A172 (cell line): ENCODE measurements around the gene VWA1. TPM values are rescaled to one million over a fixed set of nuclear protein-coding genes. Genes with fewer than 3 reads are reported as not detected.
"Not testable (repeated sequence)": the region's sequence is repeated elsewhere in the genome, so short reads cannot be mapped to it uniquely, and the experiment has no call there.

Source experiments
- DNase-seq: peaks from one replicate; pipeline ENCODE4 v3.0.0-alpha.2; 2015; ENCODE audit warnings: low spot score
- total RNA-seq: library from RNA; depleted of rRNA; stranded (reverse); fragments of >200 nt; shearing (Covaris generic); gene quantifications from 2 replicates; pipeline ENCODE4 v1.2.3, GENCODE V29; 2014; rRNA removed

The VWA1 gene
- total RNA-seq, 1 experiment from 2014 or later, result 2.0 TPM

DNA sequence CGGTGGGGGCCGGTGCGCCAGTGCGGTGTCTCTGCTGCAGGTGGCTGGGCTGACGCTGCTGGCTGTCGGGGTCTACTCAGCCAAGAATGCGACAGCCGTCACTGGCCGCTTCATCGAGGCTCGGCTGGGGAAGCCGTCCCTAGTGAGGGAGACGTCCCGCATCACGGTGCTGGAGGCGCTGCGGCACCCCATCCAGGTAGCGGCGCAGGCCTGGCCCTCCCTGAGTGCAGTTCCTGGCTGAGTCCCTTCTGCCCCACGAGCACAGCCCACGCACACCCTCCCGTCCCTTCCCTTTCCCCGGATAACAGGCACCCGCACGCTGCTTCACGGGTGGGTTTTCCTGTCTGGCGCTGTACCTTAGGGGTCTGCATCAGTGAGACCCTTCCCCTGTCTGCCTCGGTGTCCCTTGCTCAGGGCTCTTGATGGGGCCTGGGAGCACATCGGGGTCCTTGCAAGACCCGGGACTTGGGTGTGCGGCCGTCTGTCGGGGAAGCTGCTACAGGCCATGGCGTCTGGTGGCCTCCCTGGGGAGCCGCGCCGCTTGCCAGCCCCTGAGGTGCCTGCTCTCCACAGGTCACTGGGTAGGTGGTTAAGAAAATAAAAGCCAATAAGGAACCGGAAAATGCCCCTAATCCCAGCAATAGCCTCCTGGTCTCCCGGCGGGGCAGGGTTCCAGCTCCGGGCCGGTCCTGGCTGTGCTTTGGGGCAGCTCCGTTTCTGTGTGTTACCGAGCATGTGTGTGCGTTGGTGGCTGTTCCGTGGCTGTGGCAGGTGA lies 49.7 kb downstream of the VWA1 start:
- DNase-seq, result not testable (repeated sequence)

DNA sequence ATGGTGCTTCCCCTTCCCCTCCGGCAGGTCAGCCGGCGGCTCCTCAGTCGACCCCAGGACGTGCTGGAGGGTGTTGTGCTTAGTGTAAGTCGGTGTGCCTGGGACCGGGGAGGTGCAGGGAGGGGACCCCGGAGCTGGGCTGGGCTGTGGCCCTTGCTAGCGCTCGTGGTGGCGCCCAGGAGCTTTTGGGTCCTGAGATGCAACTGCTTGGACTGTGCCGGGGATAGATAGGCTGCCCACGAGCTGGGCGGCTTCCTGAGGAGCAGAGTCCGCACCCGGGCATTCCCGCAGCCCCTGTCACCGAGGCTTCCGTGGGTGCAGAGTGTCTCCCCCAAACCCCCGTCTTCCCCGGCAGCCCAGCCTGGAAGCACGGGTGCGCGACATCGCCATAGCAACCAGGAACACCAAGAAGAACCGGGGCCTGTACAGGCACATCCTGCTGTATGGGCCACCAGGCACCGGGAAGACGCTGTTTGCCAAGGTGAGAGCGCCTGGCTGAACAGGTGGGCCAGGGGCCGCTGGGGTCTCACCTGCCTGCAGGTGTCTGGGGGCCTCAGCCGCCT lies 50.3 kb downstream of the VWA1 start:
- not testable (repeated sequence) for DNase-seq

DNA sequence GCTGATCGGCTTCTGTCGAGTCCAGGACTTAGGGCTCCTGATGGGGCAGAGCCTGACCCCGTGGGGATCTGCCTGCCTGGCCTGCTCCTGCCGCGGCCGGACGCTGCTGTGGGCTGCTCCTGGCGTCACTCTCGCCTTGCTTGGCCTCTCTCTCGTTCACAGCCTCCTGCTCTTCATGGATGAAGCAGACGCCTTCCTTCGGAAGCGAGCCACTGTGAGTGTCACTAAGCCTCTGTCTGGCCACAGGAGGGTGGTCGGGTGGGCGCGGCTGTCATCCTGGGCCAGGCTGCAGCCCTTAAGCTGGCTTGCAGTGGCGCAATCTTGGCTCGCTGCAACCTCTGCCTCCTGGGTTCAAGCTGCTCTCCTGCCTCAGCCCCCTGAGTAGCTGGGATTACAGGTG lies 52.2 kb downstream of the VWA1 start:
- DNase-seq, result no peak

DNA sequence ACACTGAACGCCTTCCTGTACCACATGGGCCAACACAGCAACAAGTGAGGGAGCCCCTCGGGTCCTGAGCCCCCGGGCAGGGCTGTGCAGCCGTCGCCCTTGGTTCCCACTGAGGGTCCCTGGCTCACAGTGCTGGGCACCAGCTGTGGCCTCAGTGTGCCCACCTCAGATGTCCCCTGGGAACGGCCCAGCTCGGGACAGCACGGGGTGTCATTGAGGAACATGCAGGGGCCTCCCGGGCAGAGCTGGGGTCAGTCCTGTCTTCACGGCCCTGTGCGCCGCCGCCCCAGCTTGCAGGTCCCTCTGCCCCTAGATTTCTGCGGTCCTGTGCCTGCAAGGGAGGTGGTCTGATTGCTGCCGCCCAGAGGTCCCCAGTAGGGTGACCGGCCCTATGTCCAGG lies 53.7 kb downstream of the VWA1 start:
- no peak for DNase-seq

DNA sequence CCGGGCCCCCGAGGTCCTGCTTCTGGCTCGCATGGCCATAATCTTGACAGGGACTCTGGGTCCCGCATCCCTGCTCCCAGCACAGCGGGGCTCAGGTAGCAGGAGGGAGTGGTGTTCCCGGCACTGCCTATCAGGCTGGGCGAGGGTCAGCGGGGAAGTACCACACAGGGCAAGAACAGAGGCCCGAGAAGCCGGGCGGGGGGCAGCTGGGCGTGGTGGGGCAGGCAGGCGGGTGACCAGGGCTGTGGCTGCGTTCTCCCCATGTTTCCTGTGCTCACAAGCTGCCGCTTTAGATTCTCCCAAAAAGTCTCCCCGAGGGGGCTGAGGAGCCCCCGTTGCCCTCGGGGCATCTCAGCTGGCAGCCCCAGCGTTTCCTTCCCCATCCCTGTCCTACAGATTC lies 54.4 kb downstream of the VWA1 start:
- no peak for DNase-seq

DNA sequence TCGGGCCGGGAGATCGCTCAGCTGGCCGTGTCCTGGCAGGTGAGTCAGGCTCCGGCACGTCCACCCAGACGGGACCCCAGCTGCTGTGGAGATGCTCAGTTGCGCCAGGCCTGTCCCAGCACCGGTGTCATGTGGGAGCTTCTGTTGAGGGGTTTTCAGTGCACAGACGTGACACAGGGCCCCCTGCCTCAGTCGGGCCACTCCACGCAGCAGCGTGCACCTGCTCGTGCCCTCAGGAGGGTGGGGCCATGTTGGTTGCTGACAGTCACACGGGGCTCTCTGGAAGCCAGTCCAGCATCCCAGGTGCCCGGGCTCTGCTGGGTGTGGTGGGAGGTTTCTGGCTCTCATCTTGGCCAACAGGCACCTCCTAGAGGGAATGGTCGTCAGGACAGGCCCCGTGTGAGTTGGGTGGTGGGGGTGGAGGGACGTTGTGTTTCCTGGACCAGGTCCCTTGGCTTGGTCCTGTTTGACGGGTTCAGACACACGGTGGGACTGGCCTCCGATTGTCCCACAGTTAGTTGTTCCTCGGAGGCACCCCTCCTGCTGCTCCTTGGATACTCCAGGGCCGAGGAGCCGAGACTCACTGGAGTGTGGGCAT lies 55.2 kb downstream of the VWA1 start:
- DNase-seq, result no peak

DNA sequence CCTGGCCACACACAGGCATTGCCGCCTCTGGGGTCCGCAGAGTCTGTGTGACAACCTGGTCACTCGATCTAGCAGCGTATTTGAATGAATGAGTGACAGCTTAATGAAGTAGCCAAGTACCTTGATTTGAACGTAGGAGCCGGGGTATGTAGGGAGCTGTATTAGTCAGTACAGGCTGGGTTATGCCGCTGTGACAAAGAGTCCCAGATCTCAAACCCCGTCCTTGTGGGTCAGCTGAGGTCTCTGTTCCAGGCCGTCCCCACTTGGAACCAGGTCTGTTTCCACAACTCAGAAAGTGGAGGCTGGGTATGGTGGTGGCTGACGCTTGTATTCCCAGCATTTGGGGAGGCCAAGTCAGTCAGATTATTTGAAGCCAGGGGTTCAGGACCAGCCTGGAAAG lies 56.1 kb downstream of the VWA1 start:
- no peak for DNase-seq

Other genes starting within 250 kb of the VWA1 start
- not detected in 2 replicates for gene TNFRSF18, start 229.1 kb upstream of the VWA1 start, total RNA-seq
- gene TNFRSF4, start 221.5 kb upstream of the VWA1 start, total RNA-seq, result not detected in 2 replicates
- gene SDF4, start 203.7 kb upstream of the VWA1 start, total RNA-seq, result 93.4 and 109 TPM in 2 replicates
- gene B3GALT6, start 203.5 kb upstream of the VWA1 start, total RNA-seq, result 30.7 and 38.8 TPM in 2 replicates
- gene C1QTNF12, start 189.0 kb upstream of the VWA1 start, total RNA-seq, result not detected in 2 replicates
- gene UBE2J2, start 161.8 kb upstream of the VWA1 start, total RNA-seq, result 26.2 and 38.0 TPM in 2 replicates
- gene SCNN1D, start 155.3 kb upstream of the VWA1 start, total RNA-seq, result 0.83 and 0.93 TPM in 2 replicates
- 37.2 and 37.5 TPM in 2 replicates for gene ACAP3, start 127.8 kb upstream of the VWA1 start, total RNA-seq
- 15.6 and 17.3 TPM in 2 replicates for gene PUSL1, start 127.1 kb upstream of the VWA1 start, total RNA-seq
- gene INTS11, start 111.0 kb upstream of the VWA1 start, total RNA-seq, result 48.4 and 56.7 TPM in 2 replicates
- gene CPTP, start 110.9 kb upstream of the VWA1 start, total RNA-seq, result 17.0 and 19.5 TPM in 2 replicates
- gene TAS1R3, start 104.4 kb upstream of the VWA1 start, total RNA-seq, result 0.22 and 0.33 TPM in 2 replicates
- gene DVL1, start 86.3 kb upstream of the VWA1 start, total RNA-seq, result 47.7 and 58.2 TPM in 2 replicates
- gene MXRA8, start 77.1 kb upstream of the VWA1 start, total RNA-seq, result 0.24 TPM in 1 of 2 replicates, not detected in the other
- gene AURKAIP1, start 60.5 kb upstream of the VWA1 start, total RNA-seq, result 120 and 123 TPM in 2 replicates
- gene CCNL2, start 36.4 kb upstream of the VWA1 start, total RNA-seq, result 35.6 and 43.2 TPM in 2 replicates
- gene MRPL20, start 28.4 kb upstream of the VWA1 start, total RNA-seq, result 117 and 151 TPM in 2 replicates
- 0.12 TPM in 1 of 2 replicates, not detected in the other for gene ANKRD65, start 14.4 kb upstream of the VWA1 start, total RNA-seq
- not detected in 2 replicates for gene ATAD3C, start 14.0 kb downstream of the VWA1 start, total RNA-seq
- gene ATAD3B, start 36.1 kb downstream of the VWA1 start, total RNA-seq, result 8.0 and 12.0 TPM in 2 replicates
- gene ATAD3A, start 76.5 kb downstream of the VWA1 start, total RNA-seq, result 16.4 and 19.2 TPM in 2 replicates
- not detected in 2 replicates for gene TMEM240, start 104.9 kb downstream of the VWA1 start, total RNA-seq
- gene SSU72, start 139.2 kb downstream of the VWA1 start, total RNA-seq, result 49.7 and 56.2 TPM in 2 replicates
- gene FNDC10, start 164.4 kb downstream of the VWA1 start, total RNA-seq, result not detected in 2 replicates
- gene MIB2, start 179.8 kb downstream of the VWA1 start, total RNA-seq, result 13.9 and 19.4 TPM in 2 replicates
- 3.9 TPM in 1 of 2 replicates, not detected in the other for gene MMP23B, start 196.5 kb downstream of the VWA1 start, total RNA-seq
- gene CDK11B, start 223.3 kb downstream of the VWA1 start, total RNA-seq, result 9.0 and 9.6 TPM in 2 replicates